MM.1S (cell line): Measurements from ENCODE around the gene SLC35E2B.
"Not testable (repeated sequence)": the region's sequence is repeated elsewhere in the genome, so short reads cannot be mapped to it uniquely, and the experiment has no call there.

ENCODE experiments used
- EZH2 ChIP-seq: fragments of 300-600 bp; sonication (generic); optimal IDR thresholded peaks from 2 replicates; pipeline ENCODE3; 2017; ENCODE audit warnings: low read depth, mild to moderate bottlenecking, antibody characterized with exemption, low read length, mixed read lengths
- EZH2phosphoT487 ChIP-seq: fragments of 300-600 bp; sonication (generic); IDR thresholded peaks from 2 replicates; pipeline ENCODE4 v1.6.1; 2018; ENCODE audit warnings: antibody characterized with exemption, low read length
- TF ChIP-seq, protein P1 (sequence below): fragments of 300-600 bp; sonication (generic); IDR thresholded peaks from 2 replicates; pipeline ENCODE4 v1.5.1; 2016; ENCODE audit warnings: antibody characterized with exemption, low read length, mixed read lengths

DNA sequence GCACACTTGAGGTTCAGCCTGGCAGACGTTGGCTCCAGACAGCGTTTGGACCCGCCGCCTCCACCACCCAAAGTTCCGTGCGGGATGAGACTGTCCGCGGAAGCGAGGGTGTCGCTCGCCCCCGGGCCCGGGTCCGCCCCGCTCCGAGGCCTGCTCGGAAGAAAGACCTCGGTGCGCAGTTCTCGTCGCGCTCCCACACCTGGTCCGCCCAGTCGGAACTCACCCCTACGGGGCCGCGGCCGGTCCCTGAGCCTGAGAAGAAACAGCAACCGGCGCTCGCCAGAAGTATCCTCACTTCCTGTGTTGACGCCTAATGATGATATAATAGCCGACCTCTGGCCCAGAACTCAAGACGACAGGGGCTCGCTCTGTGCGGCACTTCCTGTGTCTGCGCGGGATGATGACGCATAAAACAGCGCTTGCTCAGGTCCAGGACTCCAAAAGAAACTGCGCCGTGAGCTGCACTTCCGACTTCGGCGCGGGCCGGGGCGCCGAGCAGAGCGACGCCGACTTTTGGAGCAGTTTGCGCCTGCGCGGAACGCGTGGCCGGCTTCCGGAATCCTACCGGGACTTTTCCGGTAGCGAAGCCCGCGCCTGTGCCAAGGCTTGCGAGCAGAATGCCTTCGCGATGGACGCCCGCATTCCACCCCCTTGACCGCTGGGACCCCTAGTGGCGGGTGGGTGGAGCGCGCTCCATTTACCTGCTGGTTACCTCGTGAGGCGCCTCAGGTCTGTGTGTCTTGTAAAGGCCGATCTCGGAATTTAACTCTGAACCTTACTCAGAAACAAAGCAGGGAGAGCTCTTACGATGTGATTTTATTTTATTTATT, 31.7 kb upstream of the SLC35E2B start, which contains the start of gene CDK11A:
- TF ChIP-seq EZH2, EZH2phosphoT487: not testable (repeated sequence)
- TF ChIP-seq, protein P1, sequence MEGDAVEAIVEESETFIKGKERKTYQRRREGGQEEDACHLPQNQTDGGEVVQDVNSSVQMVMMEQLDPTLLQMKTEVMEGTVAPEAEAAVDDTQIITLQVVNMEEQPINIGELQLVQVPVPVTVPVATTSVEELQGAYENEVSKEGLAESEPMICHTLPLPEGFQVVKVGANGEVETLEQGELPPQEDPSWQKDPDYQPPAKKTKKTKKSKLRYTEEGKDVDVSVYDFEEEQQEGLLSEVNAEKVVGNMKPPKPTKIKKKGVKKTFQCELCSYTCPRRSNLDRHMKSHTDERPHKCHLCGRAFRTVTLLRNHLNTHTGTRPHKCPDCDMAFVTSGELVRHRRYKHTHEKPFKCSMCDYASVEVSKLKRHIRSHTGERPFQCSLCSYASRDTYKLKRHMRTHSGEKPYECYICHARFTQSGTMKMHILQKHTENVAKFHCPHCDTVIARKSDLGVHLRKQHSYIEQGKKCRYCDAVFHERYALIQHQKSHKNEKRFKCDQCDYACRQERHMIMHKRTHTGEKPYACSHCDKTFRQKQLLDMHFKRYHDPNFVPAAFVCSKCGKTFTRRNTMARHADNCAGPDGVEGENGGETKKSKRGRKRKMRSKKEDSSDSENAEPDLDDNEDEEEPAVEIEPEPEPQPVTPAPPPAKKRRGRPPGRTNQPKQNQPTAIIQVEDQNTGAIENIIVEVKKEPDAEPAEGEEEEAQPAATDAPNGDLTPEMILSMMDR: peak; percentile 25
